Uterus (tissue), 2 donors: ENCODE data around the gene PRSS38.

ENCODE experiments used
- CTCF ChIP-seq, 4 experiments: fragments of 200-600 bp in 2 of 4; fragments of 450-650 bp in 2 of 4; sonication (generic) in 2 of 4; IDR thresholded peaks; one replicate each; pipeline ENCODE4 v1.5.1; 2016 to 2019; ENCODE audit warnings: antibody characterized with exemption in 4 of 4, mild to moderate bottlenecking in 2 of 4, moderate library complexity in 1 of 4
- POLR2A ChIP-seq, 2 donors: fragments of 450-650 bp; IDR thresholded peaks; one replicate each; pipeline ENCODE4 v1.6.1; 2016; ENCODE audit warnings: antibody characterized with exemption in 2 of 2, mild to moderate bottlenecking in 1 of 2, moderate library complexity in 1 of 2

GRCh38 chr1:227787513-227788270 lies 27.8 kb upstream of the PRSS38 start:
- TF ChIP-seq CTCF (IDR thresholded peaks at IDR 0.05) (no peak), POLR2A (IDR thresholded peaks at IDR 0.05) (peak; percentile 28 to 52)
